Fibroblast of mammary gland (primary cell): ENCODE results near the gene CFAP206.

Experiments
- DNase-seq: peaks from one replicate; pipeline ENCODE4 v3.0.0-alpha.2; 2010; ENCODE audit warnings: low read depth
- H3K4me3 ChIP-seq: 2 replicates; pipeline ENCODE4 v1.5.1; 2011; ENCODE audit warnings: low read depth, mild to moderate bottlenecking, low read length, moderate library complexity; ENCODE audit not compliant: control insufficient read depth
- TF ChIP-seq, protein P1 (sequence below): conservative IDR thresholded peaks from 2 replicates; pipeline ENCODE4 v1.5.1; 2011; ENCODE audit warnings: low read depth, low read length, inconsistent platforms; ENCODE audit not compliant: control insufficient read depth, insufficient read depth

The CFAP206 gene

DNA sequence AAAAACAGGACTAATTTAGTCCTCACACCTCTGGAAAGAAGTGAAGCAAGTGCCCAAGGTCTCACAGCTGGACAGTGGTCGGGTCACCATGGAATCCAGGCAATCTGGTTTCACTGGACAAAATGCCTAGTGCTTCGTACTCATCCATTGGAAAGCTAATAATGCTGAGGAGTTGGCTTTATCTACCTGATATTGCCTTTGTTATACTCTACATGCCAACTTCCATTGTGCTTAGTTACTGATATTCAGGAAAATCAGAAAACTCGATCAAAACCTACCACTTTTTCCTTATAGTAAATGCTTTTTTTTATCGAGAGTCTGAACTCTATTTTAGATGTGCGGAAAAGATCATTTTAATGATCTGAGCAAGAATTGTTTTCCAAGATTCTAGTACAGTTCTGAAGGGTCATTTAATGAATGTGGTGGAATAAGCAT, 966 bp downstream of the CFAP206 start:
- H3K4me3 ChIP-seq = peak overlapping the region; percentile 85
- TF ChIP-seq, protein P1, sequence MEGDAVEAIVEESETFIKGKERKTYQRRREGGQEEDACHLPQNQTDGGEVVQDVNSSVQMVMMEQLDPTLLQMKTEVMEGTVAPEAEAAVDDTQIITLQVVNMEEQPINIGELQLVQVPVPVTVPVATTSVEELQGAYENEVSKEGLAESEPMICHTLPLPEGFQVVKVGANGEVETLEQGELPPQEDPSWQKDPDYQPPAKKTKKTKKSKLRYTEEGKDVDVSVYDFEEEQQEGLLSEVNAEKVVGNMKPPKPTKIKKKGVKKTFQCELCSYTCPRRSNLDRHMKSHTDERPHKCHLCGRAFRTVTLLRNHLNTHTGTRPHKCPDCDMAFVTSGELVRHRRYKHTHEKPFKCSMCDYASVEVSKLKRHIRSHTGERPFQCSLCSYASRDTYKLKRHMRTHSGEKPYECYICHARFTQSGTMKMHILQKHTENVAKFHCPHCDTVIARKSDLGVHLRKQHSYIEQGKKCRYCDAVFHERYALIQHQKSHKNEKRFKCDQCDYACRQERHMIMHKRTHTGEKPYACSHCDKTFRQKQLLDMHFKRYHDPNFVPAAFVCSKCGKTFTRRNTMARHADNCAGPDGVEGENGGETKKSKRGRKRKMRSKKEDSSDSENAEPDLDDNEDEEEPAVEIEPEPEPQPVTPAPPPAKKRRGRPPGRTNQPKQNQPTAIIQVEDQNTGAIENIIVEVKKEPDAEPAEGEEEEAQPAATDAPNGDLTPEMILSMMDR = no peak
- no peak for DNase-seq

DNA sequence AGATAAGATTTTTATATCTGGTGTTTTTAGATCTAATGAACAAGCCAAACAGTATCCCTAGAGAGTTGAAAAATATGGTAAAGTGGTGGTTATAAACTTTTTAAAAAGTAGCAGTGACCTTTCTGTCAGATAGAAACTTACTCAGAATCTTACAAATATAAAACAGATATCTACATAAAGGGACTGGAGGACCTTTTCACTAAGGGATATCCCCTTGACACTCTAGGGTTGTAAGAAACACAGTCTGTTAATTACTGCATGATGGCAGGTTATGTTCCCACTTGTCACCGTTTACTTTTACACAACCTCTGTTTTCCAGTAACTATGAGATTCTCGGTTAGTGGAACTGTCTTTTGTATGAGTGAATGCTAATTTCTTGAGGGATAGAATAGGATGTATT, 11.5 kb downstream of the CFAP206 start:
- TF ChIP-seq, protein P1 = no peak
- H3K4me3 ChIP-seq = no peak overlapping the region
- DNase-seq = no peak

GRCh38 chr6:87420360-87420759, 12.6 kb downstream of the CFAP206 start:
- TF ChIP-seq, protein P1 = no peak
- no peak for DNase-seq
- no peak overlapping the region for H3K4me3 ChIP-seq

DNA sequence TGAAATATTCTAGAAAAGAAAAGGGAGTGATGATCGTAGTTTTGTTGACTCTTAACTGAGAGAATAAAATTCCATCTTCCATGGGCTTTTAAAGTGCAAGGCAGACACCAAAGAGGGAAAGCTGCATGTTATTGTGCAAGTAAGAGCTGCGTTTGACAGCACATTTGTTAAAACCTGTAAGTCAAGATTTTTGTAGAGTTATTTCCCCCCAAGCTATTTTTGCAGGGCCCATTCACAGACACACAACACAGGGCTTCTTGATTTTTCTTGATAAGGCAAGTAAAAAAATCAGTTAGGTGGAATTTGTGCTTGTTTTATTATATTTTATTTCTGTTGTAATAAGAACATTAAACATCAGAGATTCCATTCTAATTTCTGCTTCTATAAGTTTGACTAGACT, 13.8 kb downstream of the CFAP206 start:
- no peak for DNase-seq
- TF ChIP-seq, protein P1 = no peak
- H3K4me3 ChIP-seq = no peak overlapping the region

DNA sequence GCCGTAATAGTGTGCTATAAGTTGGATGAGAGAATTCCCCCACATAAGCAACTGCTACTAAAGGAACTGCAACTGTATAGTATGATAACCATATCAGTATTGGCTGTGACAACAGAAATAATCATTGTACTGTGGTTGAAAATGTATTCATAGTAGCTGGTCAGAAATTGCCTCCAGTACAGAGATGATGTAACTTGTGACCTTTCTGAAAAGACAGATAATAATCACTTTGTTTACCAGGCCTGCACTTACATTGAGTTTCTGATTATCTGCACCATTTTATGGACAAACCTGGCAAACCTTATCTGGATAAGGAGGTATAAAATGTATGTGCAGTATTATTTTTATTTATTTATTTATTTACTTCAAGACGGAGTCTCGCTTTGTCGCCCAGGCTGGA, 19.0 kb downstream of the CFAP206 start:
- no peak overlapping the region for H3K4me3 ChIP-seq
- DNase-seq = no peak
- TF ChIP-seq, protein P1 = no peak

DNA sequence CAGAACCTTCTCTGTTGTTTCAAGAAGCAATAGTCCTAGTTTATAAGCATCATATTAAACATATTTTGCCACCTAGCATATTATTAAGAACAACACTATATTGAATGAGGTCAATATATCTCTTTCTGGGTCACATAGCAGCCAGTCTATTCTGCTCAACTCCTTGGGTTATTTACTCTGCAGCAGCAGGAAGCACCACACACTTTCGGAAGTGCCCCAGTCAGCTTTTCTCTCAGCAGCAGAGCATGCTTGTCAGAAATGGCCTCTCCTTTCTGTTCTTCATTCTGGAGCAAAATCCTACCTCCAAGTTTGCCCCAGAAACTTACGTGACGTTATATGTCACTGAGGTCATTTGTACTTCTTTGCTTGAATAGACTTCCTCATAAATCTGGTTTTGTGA, 22.7 kb downstream of the CFAP206 start:
- no peak overlapping the region for H3K4me3 ChIP-seq
- no peak for DNase-seq
- TF ChIP-seq, protein P1 = no peak

- no peak overlapping the region for H3K4me3 ChIP-seq
- TF ChIP-seq, protein P1 = no peak
- peak; percentile 9 for DNase-seq
These were observed 23.5 kb downstream of the CFAP206 start for GRCh38 chr6:87431263-87431662.
